ENCODE data around the gene RALGPS1. TPM values are rescaled to one million over a fixed set of nuclear protein-coding genes. Genes with fewer than 3 reads are reported as not detected.

Gene RALGPS1
- polyA plus RNA-seq, 3 donors = 0.60 to 4.6 (median 1.3) TPM

DNA sequence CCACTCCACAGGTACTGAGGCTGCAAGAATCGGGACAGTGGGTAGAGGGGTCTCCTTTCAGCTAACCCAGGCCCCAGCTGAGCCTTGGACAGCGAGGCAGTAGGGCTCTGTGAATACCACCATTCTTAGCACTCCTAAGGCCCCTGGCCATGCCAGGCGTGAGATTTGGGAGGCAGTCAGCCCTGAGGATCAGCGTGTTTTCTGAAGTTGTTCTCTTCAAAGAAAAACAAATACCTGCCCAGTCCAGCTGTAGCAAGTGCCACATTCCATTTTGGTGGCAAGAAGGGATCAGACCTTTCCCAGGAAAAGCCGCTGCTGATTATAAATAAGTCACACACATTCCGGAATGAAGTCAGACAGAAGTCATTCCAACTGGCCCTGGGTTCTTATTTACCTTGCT is 47.8 kb downstream of the RALGPS1 start:
- TF ChIP-seq, protein P1, sequence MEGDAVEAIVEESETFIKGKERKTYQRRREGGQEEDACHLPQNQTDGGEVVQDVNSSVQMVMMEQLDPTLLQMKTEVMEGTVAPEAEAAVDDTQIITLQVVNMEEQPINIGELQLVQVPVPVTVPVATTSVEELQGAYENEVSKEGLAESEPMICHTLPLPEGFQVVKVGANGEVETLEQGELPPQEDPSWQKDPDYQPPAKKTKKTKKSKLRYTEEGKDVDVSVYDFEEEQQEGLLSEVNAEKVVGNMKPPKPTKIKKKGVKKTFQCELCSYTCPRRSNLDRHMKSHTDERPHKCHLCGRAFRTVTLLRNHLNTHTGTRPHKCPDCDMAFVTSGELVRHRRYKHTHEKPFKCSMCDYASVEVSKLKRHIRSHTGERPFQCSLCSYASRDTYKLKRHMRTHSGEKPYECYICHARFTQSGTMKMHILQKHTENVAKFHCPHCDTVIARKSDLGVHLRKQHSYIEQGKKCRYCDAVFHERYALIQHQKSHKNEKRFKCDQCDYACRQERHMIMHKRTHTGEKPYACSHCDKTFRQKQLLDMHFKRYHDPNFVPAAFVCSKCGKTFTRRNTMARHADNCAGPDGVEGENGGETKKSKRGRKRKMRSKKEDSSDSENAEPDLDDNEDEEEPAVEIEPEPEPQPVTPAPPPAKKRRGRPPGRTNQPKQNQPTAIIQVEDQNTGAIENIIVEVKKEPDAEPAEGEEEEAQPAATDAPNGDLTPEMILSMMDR (IDR thresholded peaks at IDR 0.05) = no peak
- Mint-ChIP-seq H3K36me3 (peaks cover 0 to 4% of the 10 kb centered on the region in 2 donors), H3K27me3 (ENCODE audit: low read depth in 3 of 3) (peaks cover 7 to 18% (median 18%) of the 10 kb centered on the region in 3 donors), H3K27ac (no peak overlapping the region), H3K9me3 (peaks cover 0 to 3% (median 0%) of the 10 kb centered on the region in 7 donors), H3K4me1 (no peaks in the 10 kb centered on the region), H3K4me3 (no peak overlapping the region)
- Histone ChIP-seq H2AFZ (ENCODE audit: insufficient read depth, low read depth, low read length, poor library complexity, severe bottlenecking) (no peak overlapping the region), H4K20me1 (ENCODE audit: insufficient read depth, low read length) (no peaks in the 10 kb centered on the region), H3K4me1 (ENCODE audit: control insufficient read depth in 1 of 2, insufficient read depth in 2 of 2, low read length in 2 of 2) (no peaks in the 10 kb centered on the region), H3K9ac (ENCODE audit: insufficient read depth, low read length, poor library complexity, severe bottlenecking) (no peak overlapping the region), H3K4me3 (replicated peaks in 1 of 3; ENCODE audit: low read depth in 2 of 3, low read length in 3 of 3) (no peak overlapping the region), H3K9me3 (replicated peaks in 1 of 2; ENCODE audit: control insufficient read depth in 1 of 2, insufficient read depth in 1 of 2, low read length in 2 of 2) (no peaks in the 10 kb centered on the region), H3K36me3 (replicated peaks in 1 of 2; ENCODE audit: control insufficient read depth in 1 of 2, insufficient read depth in 2 of 2, low read length in 2 of 2) (no peaks in the 10 kb centered on the region), H3K79me2 (ENCODE audit: insufficient read depth, low read length) (no peaks in the 10 kb centered on the region), H3K27ac (ENCODE audit: low read depth in 1 of 2, low read length in 2 of 2) (no peak overlapping the region), H3K27me3 (ENCODE audit: control insufficient read depth in 2 of 2, insufficient read depth in 2 of 2, low read length in 2 of 2) (peaks cover 0 to 3% of the 10 kb centered on the region in 2 donors), H3K4me2 (replicated peaks; ENCODE audit: extremely low read depth, low read length, poor library complexity, severe bottlenecking) (no peak overlapping the region)
- intact Hi-C loops (cut with micrococcal nuclease) = no loop called here
- WGBS (ENCODE audit: insufficient coverage) = 87% methylated on average over 3 of the region's 6 CpGs
- DNase-seq = no peak

DNA sequence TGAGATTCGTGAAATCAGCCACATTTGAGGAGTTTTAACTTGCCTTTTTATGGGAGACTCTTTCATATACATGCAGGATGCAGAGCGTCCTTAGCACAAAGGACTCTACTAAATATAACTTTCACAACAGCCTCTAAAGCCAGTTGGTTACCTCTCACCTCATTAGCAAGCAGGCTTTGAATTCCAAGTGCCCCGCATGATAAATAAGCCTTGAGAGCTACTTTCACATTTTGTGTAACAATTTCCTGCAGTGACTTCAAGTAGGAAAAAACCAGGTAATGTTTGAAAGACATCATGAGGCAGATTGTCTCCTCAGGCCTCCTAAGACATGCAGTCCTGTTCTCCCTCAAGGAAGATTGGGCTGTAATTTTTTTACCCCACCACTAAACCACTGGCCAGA is 50.5 kb downstream of the RALGPS1 start:
- DNase-seq = no peak
- Mint-ChIP-seq H3K27ac (no peak overlapping the region), H3K27me3 (ENCODE audit: low read depth in 3 of 3) (peaks cover 8 to 16% (median 14%) of the 10 kb centered on the region in 3 donors), H3K4me1 (no peaks in the 10 kb centered on the region), H3K9me3 (peaks cover 0 to 3% (median 0%) of the 10 kb centered on the region in 7 donors), H3K36me3 (peaks cover 0 to 7% of the 10 kb centered on the region in 2 donors), H3K4me3 (no peak overlapping the region)
- Histone ChIP-seq H3K27me3 (ENCODE audit: control insufficient read depth in 2 of 2, insufficient read depth in 2 of 2, low read length in 2 of 2) (peaks cover 6 to 10% of the 10 kb centered on the region in 2 donors), H3K27ac (ENCODE audit: low read depth in 1 of 2, low read length in 2 of 2) (no peak overlapping the region), H2AFZ (ENCODE audit: insufficient read depth, low read depth, low read length, poor library complexity, severe bottlenecking) (no peak overlapping the region), H3K9ac (ENCODE audit: insufficient read depth, low read length, poor library complexity, severe bottlenecking) (no peak overlapping the region), H3K9me3 (replicated peaks in 1 of 2; ENCODE audit: control insufficient read depth in 1 of 2, insufficient read depth in 1 of 2, low read length in 2 of 2) (no peaks in the 10 kb centered on the region), H3K4me2 (replicated peaks; ENCODE audit: extremely low read depth, low read length, poor library complexity, severe bottlenecking) (no peak overlapping the region), H3K36me3 (replicated peaks in 1 of 2; ENCODE audit: control insufficient read depth in 1 of 2, insufficient read depth in 2 of 2, low read length in 2 of 2) (no peaks in the 10 kb centered on the region), H3K4me3 (replicated peaks in 1 of 3; ENCODE audit: low read depth in 2 of 3, low read length in 3 of 3) (no peak overlapping the region), H3K4me1 (ENCODE audit: control insufficient read depth in 1 of 2, insufficient read depth in 2 of 2, low read length in 2 of 2) (no peaks in the 10 kb centered on the region), H3K79me2 (ENCODE audit: insufficient read depth, low read length) (no peaks in the 10 kb centered on the region), H4K20me1 (ENCODE audit: insufficient read depth, low read length) (no peaks in the 10 kb centered on the region)
- TF ChIP-seq, protein P1 (IDR thresholded peaks at IDR 0.05) = no peak
- WGBS (ENCODE audit: insufficient coverage) = 80% methylated on average over 1 of the region's 3 CpGs
- intact Hi-C loops (cut with micrococcal nuclease) = no loop called here

All from CD14-positive monocyte (primary cell).